ENCODE data around the gene MBIP. TPM values are rescaled to one million over a fixed set of nuclear protein-coding genes. Genes with fewer than 3 reads are reported as not detected.

The MBIP gene
- total RNA-seq, 1 experiment from 2014 or later: 19.1 TPM

GRCh38 chr14:36367985-36368774, 47.7 kb upstream of the MBIP start:
- no peaks in the 10 kb centered on the region for H3K4me1 ChIP-seq (ENCODE audit: control insufficient read depth in 1 of 2, insufficient read depth in 2 of 2, low read length in 2 of 2)
- no peaks in the 10 kb centered on the region for H3K9me2 ChIP-seq (ENCODE audit: insufficient read depth)
- ChIA-PET CTCF (interaction anchor here (1.0 kb wide), 1 partner anchor 298 kb away, joined by 3 read pairs; no protein-coding TSS in a partner anchor), RAD21 (ENCODE audit: low non-redundant PET in 1 of 2, low total read pairs in 2 of 2, uncharacterized antibody in 2 of 2, unreplicated experiment in 2 of 2) (no interaction called here), POLR2A (no interaction called here)
- H3K36me3 ChIP-seq (ENCODE audit: control insufficient read depth in 1 of 2, insufficient read depth in 2 of 2, low read length in 2 of 2): no peaks in the 10 kb centered on the region
- H4K20me1 ChIP-seq (ENCODE audit: insufficient read depth): no peaks in the 10 kb centered on the region
- H3K4me2 ChIP-seq (ENCODE audit: low read length): no peak overlapping the region
- H3K27ac ChIP-seq (ENCODE audit: low read depth, low read length): no peak overlapping the region
- DNase-seq (ENCODE audit: low read depth, low spot score) (no peak), ATAC-seq (no peak)
- no peaks in the 10 kb centered on the region for H3K9me3 ChIP-seq (ENCODE audit: control insufficient read depth in 1 of 2, insufficient read depth in 1 of 2, low read depth in 1 of 2, low read length in 2 of 2)
- BruUV-seq (replicated peaks): no TSS peak
- H2AFZ ChIP-seq (ENCODE audit: low read depth, low read length, poor library complexity, severe bottlenecking): no peak overlapping the region
- H3K4me3 ChIP-seq (replicated peaks in 1 of 2; ENCODE audit: low read depth in 1 of 2, low read length in 2 of 2): no peak overlapping the region
- H3K9ac ChIP-seq (ENCODE audit: low read length): no peak overlapping the region
- TF ChIP-seq MAX (IDR thresholded peaks at IDR 0.05) (no peak), EGR1 (IDR thresholded peaks at IDR 0.05; ENCODE audit: low read depth) (no peak), REST (IDR thresholded peaks at IDR 0.05; ENCODE audit: low read depth) (no peak), SRF (IDR thresholded peaks at IDR 0.05; ENCODE audit: low read depth) (no peak), SIN3A (IDR thresholded peaks at IDR 0.05; ENCODE audit: low read depth) (no peak), JUND (IDR thresholded peaks at IDR 0.05) (no peak), ATF3 (IDR thresholded peaks at IDR 0.05) (no peak), ZNF274 (IDR thresholded peaks at IDR 0.05; ENCODE audit: low read depth, low read length) (no peak), YY1 (IDR thresholded peaks at IDR 0.05; ENCODE audit: extremely low read depth, insufficient replicate concordance, low read depth, low read length) (no peak), ELF1 (IDR thresholded peaks at IDR 0.05; ENCODE audit: borderline replicate concordance, low read depth) (no peak), POLR2A (IDR thresholded peaks at IDR 0.05; ENCODE audit: borderline replicate concordance, extremely low read depth, insufficient read depth, insufficient read length) (no peak), CEBPB (IDR thresholded peaks at IDR 0.05; ENCODE audit: low read depth) (no peak), CBX3 (IDR thresholded peaks at IDR 0.05; ENCODE audit: low read depth) (no peak), RAD21 (IDR thresholded peaks at IDR 0.05; ENCODE audit: low read depth) (no peak), ZBTB33 (IDR thresholded peaks at IDR 0.05; ENCODE audit: extremely low read depth, insufficient replicate concordance, low read length) (no peak), EZH2phosphoT487 (IDR thresholded peaks at IDR 0.05; ENCODE audit: borderline replicate concordance) (no peak), ZFX (IDR thresholded peaks at IDR 0.05) (no peak)
- intact Hi-C loops (cut with micrococcal nuclease): no loop called here
- H3K27me3 ChIP-seq (ENCODE audit: insufficient read depth, low read length): no peaks in the 10 kb centered on the region
- no peaks in the 10 kb centered on the region for H3K79me2 ChIP-seq (ENCODE audit: insufficient read depth, low read length)
